ENCODE results near the gene COL23A1.

DNA sequence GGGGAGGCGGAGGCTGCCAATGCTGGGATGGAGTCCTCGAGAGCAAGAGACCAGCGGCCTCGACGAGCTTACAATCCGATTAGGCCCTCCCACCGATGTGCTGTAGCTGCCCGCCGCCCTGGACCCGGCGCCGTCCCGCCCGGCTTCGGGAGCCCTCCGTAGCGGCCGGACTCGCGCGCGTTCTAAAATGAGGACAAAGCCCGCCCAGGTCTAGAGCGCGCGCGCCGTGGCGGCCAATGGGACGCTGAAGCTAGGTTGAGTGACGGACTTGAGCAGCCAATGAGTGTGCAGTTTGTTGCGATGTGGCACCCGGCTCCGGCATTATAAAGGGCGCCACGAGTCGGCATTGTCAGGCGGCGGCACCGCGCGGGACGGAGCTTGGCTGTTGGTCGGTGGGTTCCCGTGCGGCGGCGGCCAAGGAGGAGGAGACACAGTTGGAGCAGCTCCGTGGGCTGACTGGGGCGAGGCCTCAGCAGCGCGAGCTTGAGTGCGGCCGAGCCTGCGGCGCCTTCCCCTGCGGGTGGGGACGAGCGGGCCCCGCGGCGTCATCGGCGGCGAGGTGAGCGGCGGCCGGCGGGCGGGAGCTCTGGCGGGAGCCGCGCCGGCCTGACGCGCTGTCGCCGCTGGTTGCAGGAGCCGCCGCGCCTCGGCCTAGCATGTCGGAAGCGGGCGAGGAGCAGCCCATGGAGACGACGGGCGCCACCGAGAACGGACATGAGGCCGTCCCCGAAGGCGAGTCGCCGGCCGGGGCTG, 385.8 kb downstream of the COL23A1 start, which contains the start of gene HNRNPAB:
- TF ChIP-seq, protein P1, sequence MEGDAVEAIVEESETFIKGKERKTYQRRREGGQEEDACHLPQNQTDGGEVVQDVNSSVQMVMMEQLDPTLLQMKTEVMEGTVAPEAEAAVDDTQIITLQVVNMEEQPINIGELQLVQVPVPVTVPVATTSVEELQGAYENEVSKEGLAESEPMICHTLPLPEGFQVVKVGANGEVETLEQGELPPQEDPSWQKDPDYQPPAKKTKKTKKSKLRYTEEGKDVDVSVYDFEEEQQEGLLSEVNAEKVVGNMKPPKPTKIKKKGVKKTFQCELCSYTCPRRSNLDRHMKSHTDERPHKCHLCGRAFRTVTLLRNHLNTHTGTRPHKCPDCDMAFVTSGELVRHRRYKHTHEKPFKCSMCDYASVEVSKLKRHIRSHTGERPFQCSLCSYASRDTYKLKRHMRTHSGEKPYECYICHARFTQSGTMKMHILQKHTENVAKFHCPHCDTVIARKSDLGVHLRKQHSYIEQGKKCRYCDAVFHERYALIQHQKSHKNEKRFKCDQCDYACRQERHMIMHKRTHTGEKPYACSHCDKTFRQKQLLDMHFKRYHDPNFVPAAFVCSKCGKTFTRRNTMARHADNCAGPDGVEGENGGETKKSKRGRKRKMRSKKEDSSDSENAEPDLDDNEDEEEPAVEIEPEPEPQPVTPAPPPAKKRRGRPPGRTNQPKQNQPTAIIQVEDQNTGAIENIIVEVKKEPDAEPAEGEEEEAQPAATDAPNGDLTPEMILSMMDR (IDR thresholded peaks at IDR 0.05; ENCODE audit: low read depth, low read length), result no peak
- TF ChIP-seq EZH2phosphoT487 (IDR thresholded peaks at IDR 0.05; ENCODE audit: low read depth), result no peak

Measured in OCI-LY3 (cell line).